B cell (primary cell): Measurements from ENCODE around the gene TSC22D1. TPM values are rescaled to one million over a fixed set of nuclear protein-coding genes. Genes with fewer than 3 reads are reported as not detected.

ENCODE experiments used
- ATAC-seq: fragments of 200-7000 bp; cut with Tn5 transposase; one replicate; pipeline ENCODE4 v1.10.0; 2021; ENCODE audit warnings: low read depth, mild to moderate bottlenecking, moderate number of reproducible peaks, moderate library complexity
- CTCF ChIA-PET: fragments of 350-600 bp; sonication (Branson Sonifier 250); formaldehyde crosslinking; loops from one replicate; lab custom pipeline; 2021; ENCODE audit warnings: antibody characterized with exemption, inconsistent platforms; lab: Charles Lee
- POLR2A ChIA-PET: fragments of 350-600 bp; sonication (Branson Sonifier 250); formaldehyde crosslinking; loops from one replicate; lab custom pipeline; 2021; ENCODE audit warnings: antibody characterized with exemption; lab: Charles Lee
- DNase-seq: peaks from one replicate; pipeline ENCODE4 v3.0.0; 2013
- H2AFZ ChIP-seq: 2 replicates; pipeline ENCODE4 v1.6.1; 2012; ENCODE audit warnings: mild to moderate bottlenecking, low read depth, low read length; ENCODE audit not compliant: insufficient read depth, poor library complexity, severe bottlenecking
- H3K27ac ChIP-seq, 2 donors: 1 replicate in 1 of 2; 2 replicates in 1 of 2; pipeline ENCODE4 v1.5.1; 2012 to 2013; ENCODE audit warnings: low read length in 2 of 2, mild to moderate bottlenecking in 2 of 2, moderate library complexity in 1 of 2
- H3K27me3 ChIP-seq, 4 experiments: fragments of 200-600 bp in 1 of 4; sonication (generic) in 1 of 4; replicated peaks in 1 of 4; 1 replicate in 2 of 4; 2 replicates in 2 of 4; pipeline versions ENCODE4 v1.6.1 to v1.7.0; 2013 to 2016; ENCODE audit warnings: low read length in 3 of 4, mild to moderate bottlenecking in 2 of 4, mixed read lengths in 1 of 4, moderate library complexity in 1 of 4; ENCODE audit not compliant: insufficient read depth in 4 of 4, control insufficient read depth in 3 of 4; ENCODE audit errors: control extremely low read depth in 1 of 4
- H3K36me3 ChIP-seq, 2 experiments: replicated peaks in 1 of 2; 1 replicate in 1 of 2; 2 replicates in 1 of 2; pipeline versions ENCODE4 v1.6.1 to v1.7.1; 2013; ENCODE audit warnings: low read length in 1 of 2; ENCODE audit not compliant: insufficient read depth in 2 of 2, control insufficient read depth in 1 of 2; ENCODE audit errors: control extremely low read depth in 1 of 2, extremely low read depth in 1 of 2
- H3K4me1 ChIP-seq, 2 donors: fragments of 200-600 bp in 1 of 2; sonication (generic) in 1 of 2; 1 replicate in 1 of 2; 2 replicates in 1 of 2; pipeline versions ENCODE4 v1.5.1 to v1.6.1; 2013 to 2017; ENCODE audit warnings: low read length in 2 of 2; ENCODE audit not compliant: control insufficient read depth in 2 of 2, insufficient read depth in 2 of 2
- H3K4me2 ChIP-seq: replicated peaks from 2 replicates; pipeline ENCODE3; 2012; ENCODE audit warnings: mild to moderate bottlenecking, low read depth, low read length; ENCODE audit not compliant: poor library complexity, severe bottlenecking
- H3K4me3 ChIP-seq, 5 experiments: fragments of 200-600 bp in 1 of 5; sonication (generic) in 1 of 5; 1 replicate in 3 of 5; 2 replicates in 2 of 5; pipeline versions ENCODE4 v1.5.1 to v1.7.0; 2011 to 2016; ENCODE audit warnings: low read length in 4 of 5, mild to moderate bottlenecking in 4 of 5, low read depth in 2 of 5, control low read depth in 1 of 5, moderate library complexity in 1 of 5; ENCODE audit not compliant: insufficient read depth in 1 of 5; ENCODE audit errors: control extremely low read depth in 1 of 5, extremely low read depth in 1 of 5
- H3K79me2 ChIP-seq: fragments of 200-600 bp; sonication (generic); one replicate; pipeline ENCODE4 v1.6.0; 2016; ENCODE audit warnings: low read length; ENCODE audit not compliant: control insufficient read depth, insufficient read depth
- H3K9ac ChIP-seq: fragments of 200-600 bp; sonication (generic); 2 replicates; pipeline ENCODE4 v1.6.1; 2017; ENCODE audit warnings: mild to moderate bottlenecking, low read length, moderate library complexity
- H3K9me3 ChIP-seq, 3 donors: one replicate each; pipeline versions ENCODE4 v1.6.1 to v1.7.1; 2013; ENCODE audit warnings: low read length in 2 of 3; ENCODE audit not compliant: control insufficient read depth in 2 of 3, insufficient read depth in 1 of 3; ENCODE audit errors: control extremely low read depth in 1 of 3
- H4K20me1 ChIP-seq: 2 replicates; pipeline ENCODE4 v1.6.0; 2012; ENCODE audit warnings: mild to moderate bottlenecking, low read length; ENCODE audit not compliant: insufficient read depth, control insufficient read depth, poor library complexity, severe bottlenecking
- H3K27ac Mint-ChIP-seq: one replicate; pipeline ENCODE4 v1.8.0; 2021; ENCODE audit warnings: mixed read lengths
- H3K27me3 Mint-ChIP-seq: one replicate; pipeline ENCODE4 v1.8.0; 2021; ENCODE audit warnings: mixed read lengths
- H3K4me1 Mint-ChIP-seq: one replicate; pipeline ENCODE4 v1.8.0; 2021; ENCODE audit warnings: mixed read lengths
- H3K4me3 Mint-ChIP-seq: one replicate; pipeline ENCODE4 v1.8.0; 2021; ENCODE audit warnings: mixed read lengths
- H3K9me3 Mint-ChIP-seq: one replicate; pipeline ENCODE4 v1.8.0; 2022; ENCODE audit warnings: mixed read lengths; ENCODE audit not compliant: insufficient read depth
- EZH2 ChIP-seq: IDR thresholded peaks from 2 replicates; pipeline ENCODE4 v1.6.1; 2012; ENCODE audit warnings: borderline replicate concordance, low read depth, mild to moderate bottlenecking, moderate library complexity, low read length; ENCODE audit not compliant: insufficient read depth, poor library complexity, severe bottlenecking
- WGBS: methylation state at CpG from one replicate; pipeline ENCODE4 v1.1.5; 2013; ENCODE audit warnings: missing lambda C conversion rate; ENCODE audit not compliant: insufficient coverage; 5-methylcytosine and 5-hydroxymethylcytosine counted together
- intact Hi-C: fragments of 100-400 bp; cut with micrococcal nuclease; formaldehyde crosslinking; loops from one replicate; pipeline ENCODE4 v1.10.0; 2022
- polyA plus RNA-seq: library from polyadenylated mRNA; depleted of rRNA; stranded (reverse); fragments of >200 nt; gene quantifications from 2 replicates; pipeline ENCODE4 v1.2.3, GENCODE V29; 2012
- total RNA-seq, 2 donors: library from RNA; stranded (reverse); fragments of 120-200 nt in 1 of 2; gene quantifications; 1 replicate in 1 of 2; 2 replicates in 1 of 2; pipeline versions ENCODE4 v1.2.3 to v1.2.4, GENCODE V29; 2013 to 2022
- TF ChIP-seq, protein P1 (sequence below): fragments of 200-600 bp; IDR thresholded peaks from one replicate; pipeline ENCODE4 v1.8.0; 2022; ENCODE audit warnings: antibody characterized with exemption, mild to moderate bottlenecking

TSC22D1 gene
- total and polyA plus RNA-seq, 2 donors (not counting 1 experiment from before 2014, with no cell fraction given), result 7.0 to 36.6 TPM

DNA sequence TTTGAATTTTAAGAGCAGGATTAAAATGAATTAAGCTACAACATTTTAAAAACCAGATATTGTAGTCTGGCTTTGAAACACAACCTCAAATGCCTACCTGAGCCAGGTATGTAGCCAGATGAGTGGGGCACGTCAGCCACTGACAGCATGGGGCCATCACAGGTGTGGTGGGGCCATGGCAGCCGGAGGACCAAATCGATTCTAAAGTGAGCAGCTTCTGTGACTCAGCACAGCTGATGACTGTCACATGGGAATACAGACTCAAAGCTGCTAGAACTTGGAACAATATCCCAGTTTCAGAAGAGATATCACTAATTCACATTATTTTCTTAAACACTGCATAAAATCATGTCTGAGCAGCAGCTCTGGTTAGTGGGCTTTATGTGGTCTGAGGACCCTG lies 149.7 kb downstream of the TSC22D1 start:
- Histone ChIP-seq H3K9me3 (no peaks in the 10 kb centered on the region), H3K4me3 (no peak overlapping the region), H4K20me1 (no peaks in the 10 kb centered on the region), H3K27me3 (peaks cover 0 to 3% (median 0%) of the 10 kb centered on the region in 4 experiments), H3K79me2 (no peaks in the 10 kb centered on the region), H3K4me1 (no peaks in the 10 kb centered on the region), H3K36me3 (no peaks in the 10 kb centered on the region), H3K4me2 (no peak overlapping the region), H3K27ac (no peak overlapping the region), H3K9ac (no peak overlapping the region), H2AFZ (no peak overlapping the region)
- Mint-ChIP-seq H3K27me3 (peaks cover 22% of the 10 kb centered on the region), H3K4me3 (no peak overlapping the region), H3K9me3 (no peaks in the 10 kb centered on the region), H3K4me1 (peaks cover 6% of the 10 kb centered on the region), H3K27ac (no peak overlapping the region)
- POLR2A ChIA-PET, result no interaction called here
- whole genome bisulfite sequencing, result 57% methylated on average over 3 of the region's 3 CpGs
- intact Hi-C loops, result no loop called here
- TF ChIP-seq, protein P1, sequence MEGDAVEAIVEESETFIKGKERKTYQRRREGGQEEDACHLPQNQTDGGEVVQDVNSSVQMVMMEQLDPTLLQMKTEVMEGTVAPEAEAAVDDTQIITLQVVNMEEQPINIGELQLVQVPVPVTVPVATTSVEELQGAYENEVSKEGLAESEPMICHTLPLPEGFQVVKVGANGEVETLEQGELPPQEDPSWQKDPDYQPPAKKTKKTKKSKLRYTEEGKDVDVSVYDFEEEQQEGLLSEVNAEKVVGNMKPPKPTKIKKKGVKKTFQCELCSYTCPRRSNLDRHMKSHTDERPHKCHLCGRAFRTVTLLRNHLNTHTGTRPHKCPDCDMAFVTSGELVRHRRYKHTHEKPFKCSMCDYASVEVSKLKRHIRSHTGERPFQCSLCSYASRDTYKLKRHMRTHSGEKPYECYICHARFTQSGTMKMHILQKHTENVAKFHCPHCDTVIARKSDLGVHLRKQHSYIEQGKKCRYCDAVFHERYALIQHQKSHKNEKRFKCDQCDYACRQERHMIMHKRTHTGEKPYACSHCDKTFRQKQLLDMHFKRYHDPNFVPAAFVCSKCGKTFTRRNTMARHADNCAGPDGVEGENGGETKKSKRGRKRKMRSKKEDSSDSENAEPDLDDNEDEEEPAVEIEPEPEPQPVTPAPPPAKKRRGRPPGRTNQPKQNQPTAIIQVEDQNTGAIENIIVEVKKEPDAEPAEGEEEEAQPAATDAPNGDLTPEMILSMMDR, result no peak
- no peak for TF ChIP-seq EZH2
- CTCF ChIA-PET, result no interaction called here
- ATAC-seq (no peak), DNase-seq (no peak)

DNA sequence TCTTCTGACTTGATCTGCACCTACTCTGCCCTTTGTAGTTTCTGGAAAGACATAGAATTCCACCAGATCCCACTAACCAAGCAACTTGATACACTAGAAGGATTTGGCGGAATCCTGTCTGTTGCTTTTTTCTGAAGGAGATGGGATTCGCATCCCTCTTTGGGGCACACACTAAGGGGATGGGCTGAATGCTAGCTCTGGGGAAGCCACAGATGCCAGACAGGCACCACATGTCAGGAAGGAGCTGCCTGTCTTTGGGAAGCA lies 150.4 kb downstream of the TSC22D1 start:
- no peaks in the 10 kb centered on the region for H3K4me1 ChIP-seq
- no peak overlapping the region for H2AFZ ChIP-seq
- no peak overlapping the region for H3K9ac ChIP-seq
- ATAC-seq (no peak), DNase-seq (no peak)
- Mint-ChIP-seq H3K27me3 (peaks cover 22% of the 10 kb centered on the region), H3K4me1 (peaks cover 6% of the 10 kb centered on the region), H3K9me3 (no peaks in the 10 kb centered on the region), H3K27ac (no peak overlapping the region), H3K4me3 (no peak overlapping the region)
- H3K27ac ChIP-seq, result no peak overlapping the region
- H3K27me3 ChIP-seq, result peaks cover 0 to 3% (median 0%) of the 10 kb centered on the region in 4 experiments
- H3K4me2 ChIP-seq, result no peak overlapping the region
- WGBS, result 100% methylated on average over 2 of the region's 2 CpGs
- no peak overlapping the region for H3K4me3 ChIP-seq
- intact Hi-C loops, result no loop called here
- ChIA-PET CTCF (no interaction called here), POLR2A (no interaction called here)
- H3K36me3 ChIP-seq, result no peaks in the 10 kb centered on the region
- no peaks in the 10 kb centered on the region for H4K20me1 ChIP-seq
- TF ChIP-seq, protein P1, result no peak
- no peak for TF ChIP-seq EZH2
- H3K79me2 ChIP-seq, result no peaks in the 10 kb centered on the region
- no peaks in the 10 kb centered on the region for H3K9me3 ChIP-seq
